ENCODE measurements around the gene FXN.
"Not testable (repeated sequence)": the region's sequence is repeated elsewhere in the genome, so short reads cannot be mapped to it uniquely, and the experiment has no call there.

The FXN gene

GRCh38 chr9:69093471-69094103 is 58.0 kb downstream of the FXN start:
- Mint-ChIP-seq H3K27me3 (no peaks in the 10 kb centered on the region), H3K27ac (no peak overlapping the region), H3K9me3 (ENCODE audit: low read depth) (no peaks in the 10 kb centered on the region), H3K36me3 (no peaks in the 10 kb centered on the region), H3K4me3 (no peak overlapping the region), H3K4me1 (ENCODE audit: low read depth) (no peaks in the 10 kb centered on the region)

- H3K4me1 Mint-ChIP-seq (ENCODE audit: low read depth); H3K9me3 Mint-ChIP-seq (ENCODE audit: low read depth); H3K4me3 Mint-ChIP-seq; H3K27me3 Mint-ChIP-seq; H3K27ac Mint-ChIP-seq; H3K36me3 Mint-ChIP-seq: not testable (repeated sequence)
These were observed 59.0 kb downstream of the FXN start for GRCh38 chr9:69094361-69095135.

GRCh38 chr9:69097064-69097463 is 61.5 kb downstream of the FXN start:
- H3K9me3 Mint-ChIP-seq (ENCODE audit: low read depth), result no peaks in the 10 kb centered on the region
- peaks cover 7% of the 10 kb centered on the region for H3K36me3 Mint-ChIP-seq
- H3K27ac Mint-ChIP-seq, result no peak overlapping the region
- H3K4me3 Mint-ChIP-seq, result no peak overlapping the region
- no peaks in the 10 kb centered on the region for H3K27me3 Mint-ChIP-seq
- H3K4me1 Mint-ChIP-seq (ENCODE audit: low read depth), result no peaks in the 10 kb centered on the region

- no peak overlapping the region for H3K27ac Mint-ChIP-seq
These were observed 62.5 kb downstream of the FXN start for GRCh38 chr9:69097923-69098593.

GRCh38 chr9:69103348-69103996 is 67.9 kb downstream of the FXN start:
- H3K27ac Mint-ChIP-seq; H3K4me3 Mint-ChIP-seq; H3K4me1 Mint-ChIP-seq (ENCODE audit: low read depth); H3K27me3 Mint-ChIP-seq; H3K9me3 Mint-ChIP-seq (ENCODE audit: low read depth); H3K36me3 Mint-ChIP-seq: not testable (repeated sequence)

More at GRCh38 chr9:69097923-69098593, 62.5 kb downstream of the FXN start:
- Mint-ChIP-seq H3K4me3 (no peak overlapping the region), H3K4me1 (ENCODE audit: low read depth) (no peaks in the 10 kb centered on the region), H3K36me3 (peaks cover 7% of the 10 kb centered on the region), H3K9me3 (ENCODE audit: low read depth) (no peaks in the 10 kb centered on the region), H3K27me3 (no peaks in the 10 kb centered on the region)

GRCh38 chr9:69104830-69105527 is 69.4 kb downstream of the FXN start:
- no peak overlapping the region for H3K27ac Mint-ChIP-seq
- no peaks in the 10 kb centered on the region for H3K9me3 Mint-ChIP-seq (ENCODE audit: low read depth)
- no peaks in the 10 kb centered on the region for H3K4me1 Mint-ChIP-seq (ENCODE audit: low read depth)
- H3K4me3 Mint-ChIP-seq, result no peak overlapping the region
- H3K27me3 Mint-ChIP-seq, result no peaks in the 10 kb centered on the region
- H3K36me3 Mint-ChIP-seq, result peaks cover 2% of the 10 kb centered on the region

GRCh38 chr9:69107771-69108170 is 72.2 kb downstream of the FXN start:
- no peak overlapping the region for H3K4me3 Mint-ChIP-seq
- H3K4me1 Mint-ChIP-seq (ENCODE audit: low read depth), result no peaks in the 10 kb centered on the region
- H3K9me3 Mint-ChIP-seq (ENCODE audit: low read depth), result no peaks in the 10 kb centered on the region
- peaks cover 2% of the 10 kb centered on the region for H3K36me3 Mint-ChIP-seq
- H3K27me3 Mint-ChIP-seq, result no peaks in the 10 kb centered on the region
- H3K27ac Mint-ChIP-seq, result no peak overlapping the region

GRCh38 chr9:69108706-69109105 is 73.2 kb downstream of the FXN start:
- not testable (repeated sequence) for H3K27ac Mint-ChIP-seq; H3K4me1 Mint-ChIP-seq (ENCODE audit: low read depth); H3K36me3 Mint-ChIP-seq; H3K9me3 Mint-ChIP-seq (ENCODE audit: low read depth); H3K4me3 Mint-ChIP-seq; H3K27me3 Mint-ChIP-seq

- Mint-ChIP-seq H3K36me3 (peaks cover 2% of the 10 kb centered on the region), H3K9me3 (ENCODE audit: low read depth) (no peaks in the 10 kb centered on the region), H3K4me3 (no peak overlapping the region), H3K4me1 (ENCODE audit: low read depth) (no peaks in the 10 kb centered on the region), H3K27ac (no peak overlapping the region), H3K27me3 (no peaks in the 10 kb centered on the region)
These were observed 73.6 kb downstream of the FXN start for GRCh38 chr9:69109152-69109551.

GRCh38 chr9:69112646-69113045 is 77.1 kb downstream of the FXN start:
- not testable (repeated sequence) for H3K4me1 Mint-ChIP-seq (ENCODE audit: low read depth); H3K4me3 Mint-ChIP-seq; H3K27ac Mint-ChIP-seq; H3K9me3 Mint-ChIP-seq (ENCODE audit: low read depth); H3K36me3 Mint-ChIP-seq; H3K27me3 Mint-ChIP-seq

- no peak overlapping the region for H3K4me3 Mint-ChIP-seq
- no peaks in the 10 kb centered on the region for H3K9me3 Mint-ChIP-seq (ENCODE audit: low read depth)
- no peak overlapping the region for H3K27ac Mint-ChIP-seq
- H3K4me1 Mint-ChIP-seq (ENCODE audit: low read depth), result peaks cover under 1% of the 10 kb centered on the region
- no peaks in the 10 kb centered on the region for H3K27me3 Mint-ChIP-seq
- H3K36me3 Mint-ChIP-seq, result peaks cover 2% of the 10 kb centered on the region
These were observed 80.1 kb downstream of the FXN start for GRCh38 chr9:69115621-69116020.

- Mint-ChIP-seq H3K4me1 (ENCODE audit: low read depth) (peaks cover 14% of the 10 kb centered on the region), H3K36me3 (no peaks in the 10 kb centered on the region), H3K27me3 (peaks cover 4% of the 10 kb centered on the region), H3K4me3 (peak overlapping the region; percentile 15), H3K27ac (no peak overlapping the region), H3K9me3 (ENCODE audit: low read depth) (no peaks in the 10 kb centered on the region)
These were observed 83.1 kb downstream of the FXN start for GRCh38 chr9:69118656-69119055.

GRCh38 chr9:69120380-69121154 is 85.0 kb downstream of the FXN start:
- no peaks in the 10 kb centered on the region for H3K36me3 Mint-ChIP-seq
- no peaks in the 10 kb centered on the region for H3K9me3 Mint-ChIP-seq (ENCODE audit: low read depth)
- H3K4me3 Mint-ChIP-seq, result peak overlapping the region; percentile 72
- peaks cover 4% of the 10 kb centered on the region for H3K27me3 Mint-ChIP-seq
- peaks cover 14% of the 10 kb centered on the region for H3K4me1 Mint-ChIP-seq (ENCODE audit: low read depth)
- no peak overlapping the region for H3K27ac Mint-ChIP-seq

Measured in activated naive CD8-positive, alpha-beta T cell (primary cell).